GM23338 (cell line): ENCODE data around the gene AP1M1. TPM values are rescaled to one million over a fixed set of nuclear protein-coding genes. Genes with fewer than 3 reads are reported as not detected.

Experiments used
- ATAC-seq: fragments of 200-7000 bp; cut with Tn5 transposase; 3 replicates; pipeline ENCODE4 v1.9.1; 2020
- DNase-seq: peaks from one replicate; pipeline ENCODE4 v3.0.0-alpha.2; 2015; ENCODE audit warnings: low spot score
- H2AFZ ChIP-seq: fragments of 200-600 bp; sonication (generic); 2 replicates; pipeline ENCODE4 v1.8.0; 2016; ENCODE audit warnings: antibody characterized with exemption, mild to moderate bottlenecking, moderate library complexity
- H3F3A ChIP-seq: fragments of 200-600 bp; sonication (generic); replicated peaks from 2 replicates; pipeline ENCODE4 v1.8.0; 2017; ENCODE audit warnings: antibody characterized with exemption, mixed run types, low read depth
- H3K27ac ChIP-seq: fragments of 200-600 bp; sonication (generic); 2 replicates; pipeline ENCODE4 v1.6.1; 2016; ENCODE audit warnings: low read depth
- H3K27me3 ChIP-seq: fragments of 200-600 bp; sonication (generic); 2 replicates; pipeline ENCODE4 v1.8.0; 2016; ENCODE audit warnings: mild to moderate bottlenecking, mixed run types, moderate library complexity; ENCODE audit not compliant: insufficient read depth
- H3K36me3 ChIP-seq: fragments of 200-600 bp; sonication (generic); 2 replicates; pipeline ENCODE4 v1.8.0; 2016; ENCODE audit warnings: mild to moderate bottlenecking; ENCODE audit not compliant: insufficient read depth
- H3K4me1 ChIP-seq: fragments of 200-600 bp; sonication (generic); 2 replicates; pipeline ENCODE4 v1.8.0; 2016; ENCODE audit warnings: mild to moderate bottlenecking, moderate library complexity; ENCODE audit not compliant: insufficient read depth
- H3K4me2 ChIP-seq: fragments of 200-600 bp; sonication (generic); 2 replicates; pipeline ENCODE4 v1.7.1; 2017; ENCODE audit warnings: mixed run types
- H3K4me3 ChIP-seq: fragments of 200-600 bp; sonication (generic); 2 replicates; pipeline ENCODE4 v1.6.1; 2016; ENCODE audit warnings: mixed run types
- H3K79me2 ChIP-seq: fragments of 200-600 bp; sonication (generic); replicated peaks from 2 replicates; pipeline ENCODE4 v1.8.0; 2017; ENCODE audit warnings: mild to moderate bottlenecking; ENCODE audit not compliant: insufficient read depth
- H3K9me2 ChIP-seq: fragments of 200-600 bp; sonication (generic); 2 replicates; pipeline ENCODE4 v1.8.0; 2017; ENCODE audit not compliant: insufficient read depth
- H4K20me1 ChIP-seq: fragments of 200-600 bp; sonication (generic); replicated peaks from 2 replicates; pipeline ENCODE4 v1.8.0; 2017; ENCODE audit warnings: mild to moderate bottlenecking; ENCODE audit not compliant: insufficient read depth
- H3K27ac Mint-ChIP-seq: 2 replicates; pipeline ENCODE4 v1.8.0; 2020; ENCODE audit warnings: inconsistent platforms, mild to moderate bottlenecking, moderate library complexity, mixed read lengths
- H3K27me3 Mint-ChIP-seq: 3 replicates; pipeline ENCODE4 v1.8.0; 2022; ENCODE audit warnings: low read depth, mild to moderate bottlenecking, moderate library complexity, mixed read lengths, inconsistent platforms; ENCODE audit not compliant: insufficient read depth, poor library complexity
- H3K36me3 Mint-ChIP-seq: 3 replicates; pipeline ENCODE4 v1.8.0; 2021; ENCODE audit warnings: low read depth, mild to moderate bottlenecking, inconsistent platforms, moderate library complexity, mixed read lengths
- H3K4me1 Mint-ChIP-seq: 3 replicates; pipeline ENCODE4 v1.8.0; 2020; ENCODE audit warnings: mild to moderate bottlenecking, inconsistent platforms, mixed read lengths
- H3K4me3 Mint-ChIP-seq: 3 replicates; pipeline ENCODE4 v1.8.0; 2021; ENCODE audit warnings: moderate library complexity, mild to moderate bottlenecking, inconsistent platforms, mixed read lengths
- H3K9me3 Mint-ChIP-seq: 3 replicates; pipeline ENCODE4 v1.8.0; 2020; ENCODE audit warnings: moderate library complexity, mild to moderate bottlenecking, inconsistent platforms, mixed read lengths
- CREB1 ChIP-seq: fragments of 250-450 bp; sonication (Bioruptor Pico); IDR thresholded peaks from 2 replicates; pipeline ENCODE4 v1.5.0; 2020; ENCODE audit warnings: low read depth, mild to moderate bottlenecking, moderate library complexity
- EZH2 ChIP-seq: fragments of 200-600 bp; sonication (generic); IDR thresholded peaks from one replicate; pipeline ENCODE4 v1.8.0; 2017; ENCODE audit warnings: antibody characterized with exemption, mild to moderate bottlenecking, low read depth; ENCODE audit not compliant: unreplicated experiment
- EZH2phosphoT487 ChIP-seq: fragments of 200-600 bp; sonication (generic); IDR thresholded peaks from one replicate; pipeline ENCODE4 v1.8.1; 2018; ENCODE audit warnings: antibody characterized with exemption; ENCODE audit not compliant: unreplicated experiment
- JUNB ChIP-seq: IDR thresholded peaks from one replicate; pipeline ENCODE4 v1.6.1; 2016; ENCODE audit warnings: antibody characterized with exemption; ENCODE audit not compliant: unreplicated experiment
- NANOG ChIP-seq: IDR thresholded peaks from 2 replicates; pipeline ENCODE4 v1.6.1; 2016; ENCODE audit warnings: antibody characterized with exemption, borderline replicate concordance
- POLR2AphosphoS5 ChIP-seq: IDR thresholded peaks from 2 replicates; pipeline ENCODE4 v1.6.1; 2016; ENCODE audit warnings: antibody characterized with exemption, low read depth
- STAT1 ChIP-seq: IDR thresholded peaks from one replicate; pipeline ENCODE4 v1.6.1; 2016; ENCODE audit warnings: antibody characterized with exemption; ENCODE audit not compliant: unreplicated experiment
- ZNF114 ChIP-seq: fragments of 250-450 bp; sonication (Bioruptor Pico); IDR thresholded peaks from 2 replicates; pipeline ENCODE4 v1.5.0; 2020; ENCODE audit warnings: mild to moderate bottlenecking, moderate library complexity
- ZNF331 ChIP-seq: fragments of 250-450 bp; sonication (Bioruptor Pico); IDR thresholded peaks from 2 replicates; pipeline ENCODE4 v1.5.0; 2020; ENCODE audit warnings: low read depth, mild to moderate bottlenecking, moderate library complexity
- polyA plus RNA-seq: library from polyadenylated mRNA; unstranded; fragments of >200 nt; fragmentation: Nextera tagmentation; extraction: Ambion mirVana; gene quantifications from 2 replicates; pipeline ENCODE4 v1.2.1, GENCODE V29; 2016
- total RNA-seq: library from RNA; depleted of rRNA; stranded (reverse); fragments of >200 nt; shearing (Covaris generic); gene quantifications from 2 replicates; pipeline ENCODE4 v1.2.3, GENCODE V29; 2014
- TF ChIP-seq, protein P1 (sequence below): IDR thresholded peaks from one replicate; pipeline ENCODE4 v1.6.1; 2018; ENCODE audit warnings: antibody characterized with exemption; ENCODE audit not compliant: unreplicated experiment
- TF ChIP-seq, protein P2 (sequence below), 2 experiments: fragments of 200-600 bp in 1 of 2; sonication (generic) in 1 of 2; conservative IDR thresholded peaks; 2 replicates each; pipeline versions ENCODE4 v1.5.1 to v1.6.1; 2016 to 2017; ENCODE audit warnings: antibody characterized with exemption in 2 of 2, low read depth in 2 of 2, mild to moderate bottlenecking in 2 of 2, moderate library complexity in 1 of 2
- TF ChIP-seq, protein P3 (sequence below): IDR thresholded peaks from 2 replicates; pipeline ENCODE4 v1.6.1; 2016; ENCODE audit warnings: antibody characterized with exemption

AP1M1 gene
- total and polyA plus RNA-seq, 2 experiments from 2014 or later = 22.0 to 32.0 TPM

DNA sequence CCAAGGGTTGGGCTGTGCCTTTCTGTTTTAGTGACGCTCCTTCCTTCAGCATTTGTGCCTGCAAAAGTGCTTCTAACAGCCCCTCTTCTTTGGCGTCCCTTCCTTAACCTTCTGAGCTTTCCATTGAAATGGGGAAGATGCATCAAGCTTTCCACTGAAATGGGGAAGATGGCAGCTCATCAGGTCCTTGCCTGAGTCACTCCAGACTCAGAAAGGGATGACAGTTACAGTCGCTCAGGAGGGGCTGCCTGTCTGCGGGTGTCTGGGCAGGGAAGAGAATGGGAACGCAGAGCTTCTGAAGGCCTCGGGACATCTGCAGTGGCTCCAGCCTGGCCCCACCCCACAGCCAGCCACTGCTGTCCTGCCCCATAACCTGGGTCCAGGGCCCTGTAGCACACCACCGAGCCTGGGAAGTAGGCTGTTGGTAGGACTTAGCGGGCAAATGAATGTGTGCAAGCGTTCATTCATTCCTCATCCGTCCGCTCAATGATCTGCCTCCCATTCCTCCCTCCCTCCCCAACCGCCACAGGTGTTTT, 9.8 kb downstream of the AP1M1 start (continued):
- TF ChIP-seq, protein P1, sequence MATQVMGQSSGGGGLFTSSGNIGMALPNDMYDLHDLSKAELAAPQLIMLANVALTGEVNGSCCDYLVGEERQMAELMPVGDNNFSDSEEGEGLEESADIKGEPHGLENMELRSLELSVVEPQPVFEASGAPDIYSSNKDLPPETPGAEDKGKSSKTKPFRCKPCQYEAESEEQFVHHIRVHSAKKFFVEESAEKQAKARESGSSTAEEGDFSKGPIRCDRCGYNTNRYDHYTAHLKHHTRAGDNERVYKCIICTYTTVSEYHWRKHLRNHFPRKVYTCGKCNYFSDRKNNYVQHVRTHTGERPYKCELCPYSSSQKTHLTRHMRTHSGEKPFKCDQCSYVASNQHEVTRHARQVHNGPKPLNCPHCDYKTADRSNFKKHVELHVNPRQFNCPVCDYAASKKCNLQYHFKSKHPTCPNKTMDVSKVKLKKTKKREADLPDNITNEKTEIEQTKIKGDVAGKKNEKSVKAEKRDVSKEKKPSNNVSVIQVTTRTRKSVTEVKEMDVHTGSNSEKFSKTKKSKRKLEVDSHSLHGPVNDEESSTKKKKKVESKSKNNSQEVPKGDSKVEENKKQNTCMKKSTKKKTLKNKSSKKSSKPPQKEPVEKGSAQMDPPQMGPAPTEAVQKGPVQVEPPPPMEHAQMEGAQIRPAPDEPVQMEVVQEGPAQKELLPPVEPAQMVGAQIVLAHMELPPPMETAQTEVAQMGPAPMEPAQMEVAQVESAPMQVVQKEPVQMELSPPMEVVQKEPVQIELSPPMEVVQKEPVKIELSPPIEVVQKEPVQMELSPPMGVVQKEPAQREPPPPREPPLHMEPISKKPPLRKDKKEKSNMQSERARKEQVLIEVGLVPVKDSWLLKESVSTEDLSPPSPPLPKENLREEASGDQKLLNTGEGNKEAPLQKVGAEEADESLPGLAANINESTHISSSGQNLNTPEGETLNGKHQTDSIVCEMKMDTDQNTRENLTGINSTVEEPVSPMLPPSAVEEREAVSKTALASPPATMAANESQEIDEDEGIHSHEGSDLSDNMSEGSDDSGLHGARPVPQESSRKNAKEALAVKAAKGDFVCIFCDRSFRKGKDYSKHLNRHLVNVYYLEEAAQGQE = no peak
- TF ChIP-seq CREB1 (CRISPR knock-in tag) = no peak
- TF ChIP-seq, protein P2, sequence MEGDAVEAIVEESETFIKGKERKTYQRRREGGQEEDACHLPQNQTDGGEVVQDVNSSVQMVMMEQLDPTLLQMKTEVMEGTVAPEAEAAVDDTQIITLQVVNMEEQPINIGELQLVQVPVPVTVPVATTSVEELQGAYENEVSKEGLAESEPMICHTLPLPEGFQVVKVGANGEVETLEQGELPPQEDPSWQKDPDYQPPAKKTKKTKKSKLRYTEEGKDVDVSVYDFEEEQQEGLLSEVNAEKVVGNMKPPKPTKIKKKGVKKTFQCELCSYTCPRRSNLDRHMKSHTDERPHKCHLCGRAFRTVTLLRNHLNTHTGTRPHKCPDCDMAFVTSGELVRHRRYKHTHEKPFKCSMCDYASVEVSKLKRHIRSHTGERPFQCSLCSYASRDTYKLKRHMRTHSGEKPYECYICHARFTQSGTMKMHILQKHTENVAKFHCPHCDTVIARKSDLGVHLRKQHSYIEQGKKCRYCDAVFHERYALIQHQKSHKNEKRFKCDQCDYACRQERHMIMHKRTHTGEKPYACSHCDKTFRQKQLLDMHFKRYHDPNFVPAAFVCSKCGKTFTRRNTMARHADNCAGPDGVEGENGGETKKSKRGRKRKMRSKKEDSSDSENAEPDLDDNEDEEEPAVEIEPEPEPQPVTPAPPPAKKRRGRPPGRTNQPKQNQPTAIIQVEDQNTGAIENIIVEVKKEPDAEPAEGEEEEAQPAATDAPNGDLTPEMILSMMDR (conservative IDR thresholded peaks at IDR 0.05; ENCODE audit: low read depth in 2 of 2) = no peak
- no peak for TF ChIP-seq STAT1
- TF ChIP-seq ZNF331 (CRISPR knock-in tag) = no peak
- TF ChIP-seq ZNF114 (CRISPR knock-in tag) = no peak
- no peak for TF ChIP-seq EZH2
- TF ChIP-seq, protein P3, sequence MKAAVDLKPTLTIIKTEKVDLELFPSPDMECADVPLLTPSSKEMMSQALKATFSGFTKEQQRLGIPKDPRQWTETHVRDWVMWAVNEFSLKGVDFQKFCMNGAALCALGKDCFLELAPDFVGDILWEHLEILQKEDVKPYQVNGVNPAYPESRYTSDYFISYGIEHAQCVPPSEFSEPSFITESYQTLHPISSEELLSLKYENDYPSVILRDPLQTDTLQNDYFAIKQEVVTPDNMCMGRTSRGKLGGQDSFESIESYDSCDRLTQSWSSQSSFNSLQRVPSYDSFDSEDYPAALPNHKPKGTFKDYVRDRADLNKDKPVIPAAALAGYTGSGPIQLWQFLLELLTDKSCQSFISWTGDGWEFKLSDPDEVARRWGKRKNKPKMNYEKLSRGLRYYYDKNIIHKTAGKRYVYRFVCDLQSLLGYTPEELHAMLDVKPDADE = no peak
- no peak for TF ChIP-seq POLR2AphosphoS5

DNA sequence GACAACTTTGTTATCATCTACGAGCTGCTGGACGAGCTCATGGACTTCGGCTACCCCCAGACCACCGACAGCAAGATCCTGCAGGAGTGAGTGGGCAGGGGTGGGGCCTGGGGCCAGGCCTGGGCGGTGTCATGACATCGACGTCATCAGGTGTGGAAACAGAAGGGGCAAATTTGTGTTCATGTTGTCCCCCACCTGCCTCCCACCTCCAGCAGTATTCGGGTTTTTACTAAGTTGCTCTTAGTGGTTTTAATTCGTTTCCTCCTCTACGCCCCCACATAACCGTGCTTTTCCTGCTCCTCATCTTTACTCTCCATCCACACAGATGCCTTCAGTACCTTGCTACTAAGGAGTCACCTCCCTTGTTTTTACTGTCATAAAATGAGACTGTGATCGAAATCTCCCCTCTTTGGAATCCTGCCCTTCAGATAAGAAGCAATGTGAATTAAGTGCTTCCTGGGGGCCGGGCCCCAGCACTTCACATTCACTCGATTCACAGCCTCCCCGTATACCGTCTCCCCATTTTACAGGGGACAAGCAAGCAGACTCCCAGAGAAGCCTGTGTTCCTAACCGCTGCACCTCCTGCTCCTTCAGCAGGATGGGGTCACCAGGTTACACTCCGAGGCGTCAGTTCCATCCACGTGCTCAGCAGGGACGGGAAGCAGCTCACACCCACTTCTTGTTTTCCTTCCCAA, 10.5 kb downstream of the AP1M1 start:
- peaks cover 3% of the 10 kb centered on the region; the same call in 2 of the 3 replicates for H3K36me3 Mint-ChIP-seq
- Histone ChIP-seq H4K20me1 (peaks cover 13% of the 10 kb centered on the region; the same call in 1 of the 2 replicates), H3K4me1 (no peaks in the 10 kb centered on the region), H3K9me2 (no peaks in the 10 kb centered on the region), H3F3A (no peaks in the 10 kb centered on the region), H3K27ac (no peak overlapping the region), H3K4me2 (no peak overlapping the region), H3K79me2 (no peaks in the 10 kb centered on the region), H3K27me3 (no peaks in the 10 kb centered on the region), H3K36me3 (no peaks in the 10 kb centered on the region), H2AFZ (no peak overlapping the region), H3K4me3 (no peak overlapping the region)
- H3K4me1 Mint-ChIP-seq = no peaks in the 10 kb centered on the region
- no peak for ATAC-seq
- no peak overlapping the region for H3K27ac Mint-ChIP-seq
- DNase-seq = no peak
- H3K4me3 Mint-ChIP-seq = no peak overlapping the region; the same call in 2 of the 3 replicates
- peaks cover 4% of the 10 kb centered on the region for H3K27me3 Mint-ChIP-seq
- H3K9me3 Mint-ChIP-seq = no peaks in the 10 kb centered on the region
- TF ChIP-seq EZH2phosphoT487 (no peak), POLR2AphosphoS5 (no peak), JUNB (no peak), NANOG (no peak)
